Measurements from ENCODE around the gene SPCS1. TPM values are rescaled to one million over a fixed set of nuclear protein-coding genes. Genes with fewer than 3 reads are reported as not detected.
A peak's percentile ranks its signal among the peaks of the same experiment; 100 is the strongest.
"Not testable (repeated sequence)": the region's sequence is repeated elsewhere in the genome, so short reads cannot be mapped to it uniquely, and the experiment has no call there.

SPCS1 gene
- total RNA-seq = 125 TPM

DNA sequence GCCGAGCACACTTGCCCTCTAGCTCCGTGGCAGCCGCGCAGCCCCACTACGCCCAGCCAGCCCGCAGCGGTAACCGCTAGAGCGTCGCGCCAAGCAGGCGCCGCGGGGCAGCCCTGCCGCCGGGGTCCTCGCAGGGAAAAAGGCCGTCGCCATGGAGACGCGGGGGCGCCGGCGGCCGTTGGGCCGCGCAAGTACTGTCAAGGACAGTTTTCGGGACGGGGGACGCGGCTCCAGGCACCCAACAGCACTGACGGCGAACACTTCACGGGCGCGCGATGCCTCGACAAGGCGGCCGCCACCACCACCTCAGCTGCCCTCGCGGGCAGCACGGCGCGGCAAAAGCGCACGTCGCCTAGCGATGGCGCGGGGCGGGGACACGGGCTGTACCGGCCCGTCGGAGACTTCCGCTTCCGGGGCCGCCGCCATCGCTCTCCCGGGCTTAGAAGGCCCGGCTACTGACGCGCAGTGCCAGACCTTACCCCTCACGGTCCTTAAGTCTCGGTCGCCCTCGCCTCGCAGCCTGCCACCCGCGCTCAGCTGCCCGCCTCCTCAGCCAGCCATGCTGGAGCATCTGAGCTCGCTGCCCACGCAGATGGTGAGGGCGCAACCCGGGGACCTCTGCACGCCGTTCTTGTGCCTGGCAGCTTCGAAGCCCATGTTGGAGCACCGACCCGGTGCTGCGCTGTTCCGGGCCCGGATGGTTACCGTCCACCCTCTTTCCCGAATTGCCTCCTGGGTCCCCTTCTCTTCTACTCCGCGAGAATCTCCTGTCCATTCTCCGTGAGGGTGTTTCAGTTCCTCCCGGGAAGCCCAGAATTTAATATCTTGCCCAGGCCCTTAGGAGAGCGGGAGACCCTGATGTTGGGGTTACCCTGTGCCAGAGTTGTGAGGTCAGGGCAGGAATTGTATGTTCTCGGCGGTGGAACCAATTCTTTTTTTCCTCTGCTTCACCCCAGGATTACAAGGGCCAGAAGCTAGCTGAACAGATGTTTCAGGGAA is at the start of gene SPCS1, which contains the start of gene GLT8D1:
Gene SPCS1 (plus strand): TSS at position 419 of the 999 bp plus-strand sequence. CDS start 141 bp downstream, at position 560.
Gene GLT8D1 (minus strand): TSS at position 104 of the 999 bp plus-strand sequence. CDS start 5,331 bp downstream, outside the sequence.
- peak; percentile 78 for DNase-seq (ENCODE audit: low spot score)

GRCh38 chr3:52660046-52660445 is 45.9 kb upstream of the SPCS1 start:
- no peak for DNase-seq (ENCODE audit: low spot score)

DNA sequence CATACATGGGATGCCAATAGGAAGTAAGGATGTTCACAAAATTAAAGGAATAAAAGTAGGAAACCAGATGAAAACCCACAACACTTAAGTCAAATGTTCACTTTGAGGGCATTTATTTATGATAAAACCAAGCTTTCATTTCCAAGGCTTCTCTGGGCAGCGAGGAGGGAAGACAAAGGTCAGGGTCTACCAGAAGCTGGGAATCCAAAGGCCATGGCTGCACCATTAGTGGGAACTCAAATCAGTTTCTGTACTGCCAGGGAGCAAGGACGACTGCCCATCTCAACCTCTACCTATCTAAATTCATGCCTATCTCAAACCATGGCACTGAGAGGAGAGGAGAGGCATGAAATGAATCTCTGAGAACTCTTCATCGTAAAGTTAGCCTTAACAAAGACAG is 42.8 kb upstream of the SPCS1 start:
- no peak for DNase-seq (ENCODE audit: low spot score)

- DNase-seq (ENCODE audit: low spot score) = no peak
These were observed 35.0 kb upstream of the SPCS1 start for GRCh38 chr3:52670621-52671521.

DNA sequence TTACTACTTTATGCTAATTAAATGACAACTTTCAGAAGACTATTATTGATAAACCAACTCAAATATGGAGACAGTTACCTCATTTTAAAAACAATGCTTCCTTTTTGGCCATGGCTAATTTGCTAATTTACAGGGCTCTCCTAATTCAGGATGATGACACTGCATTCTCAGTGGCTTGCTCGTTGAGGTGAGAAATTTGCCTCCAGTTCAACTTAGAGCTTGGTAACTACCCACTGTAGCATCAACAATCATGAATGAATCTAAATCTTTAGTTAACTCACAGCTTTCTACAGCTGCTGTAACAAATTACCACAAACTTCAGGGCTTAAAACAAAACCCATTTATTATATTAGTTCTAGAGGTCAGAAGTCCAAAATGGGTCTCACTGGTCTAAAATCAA is 34.2 kb upstream of the SPCS1 start:
- no peak for DNase-seq (ENCODE audit: low spot score)

- not testable (repeated sequence) for DNase-seq (ENCODE audit: low spot score)
These were observed 29.7 kb upstream of the SPCS1 start for GRCh38 chr3:52676201-52676600.

GRCh38 chr3:52678265-52679198 is 27.4 kb upstream of the SPCS1 start:
- no peak for DNase-seq (ENCODE audit: low spot score)

DNA sequence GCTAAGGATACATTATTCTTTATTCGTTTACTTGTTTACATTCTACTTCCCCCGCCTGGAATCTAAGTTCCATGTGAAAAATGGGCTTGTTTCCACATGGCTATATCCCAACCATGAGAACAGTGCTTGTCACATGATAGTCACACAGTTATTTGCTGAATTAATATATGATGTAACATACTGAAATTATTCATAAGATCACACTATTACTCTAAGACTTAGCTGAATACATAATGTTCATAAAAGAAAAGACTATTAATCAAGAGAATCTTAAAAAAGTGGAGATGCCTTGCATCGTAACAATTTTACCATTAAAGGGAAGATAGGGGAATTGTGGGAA is 26.7 kb upstream of the SPCS1 start:
- DNase-seq (ENCODE audit: low spot score) = no peak

GRCh38 chr3:52679811-52680210 is 26.1 kb upstream of the SPCS1 start:
- DNase-seq (ENCODE audit: low spot score) = no peak

DNA sequence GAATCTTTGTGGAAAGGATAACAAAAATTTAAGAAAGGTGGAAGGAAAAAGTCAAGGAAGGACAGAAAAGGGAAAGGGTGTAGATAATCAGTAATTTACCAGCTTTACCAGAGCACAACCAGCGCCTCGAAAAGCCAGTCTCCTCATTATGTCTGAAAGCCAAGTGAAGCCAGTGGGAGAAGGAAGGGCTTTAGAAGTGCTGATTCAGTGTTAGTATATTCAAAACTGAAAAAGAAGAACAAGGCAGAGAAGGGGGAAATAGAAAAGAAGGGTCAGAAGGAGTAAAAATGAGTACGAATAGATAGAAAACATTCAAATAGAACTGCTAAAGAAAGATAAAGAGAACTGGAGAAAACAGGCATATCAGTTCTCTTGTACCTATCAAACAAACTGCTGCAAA is 24.3 kb upstream of the SPCS1 start:
- DNase-seq (ENCODE audit: low spot score) = no peak

GRCh38 chr3:52682016-52682415 is 23.9 kb upstream of the SPCS1 start:
- no peak for DNase-seq (ENCODE audit: low spot score)

DNA sequence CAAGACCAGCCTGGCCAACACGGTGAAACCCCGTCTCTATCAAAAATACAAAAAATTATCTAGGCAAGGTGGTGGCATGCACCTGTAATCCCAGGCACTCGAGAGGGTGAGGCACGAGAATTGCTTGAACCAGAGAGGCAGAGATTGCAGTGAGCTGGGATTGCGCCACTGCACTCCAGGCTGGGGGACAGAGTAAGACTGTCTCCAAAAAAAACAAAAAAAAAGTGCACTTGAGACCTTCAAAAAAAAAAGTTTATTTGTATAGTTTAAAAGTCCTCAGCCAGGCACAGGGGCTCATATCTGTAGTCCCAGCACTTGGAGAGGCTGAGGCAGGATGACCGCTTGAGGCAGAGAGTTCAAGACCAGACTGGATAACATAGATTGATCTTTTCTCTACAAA is 22.3 kb upstream of the SPCS1 start:
- no peak for DNase-seq (ENCODE audit: low spot score)

DNA sequence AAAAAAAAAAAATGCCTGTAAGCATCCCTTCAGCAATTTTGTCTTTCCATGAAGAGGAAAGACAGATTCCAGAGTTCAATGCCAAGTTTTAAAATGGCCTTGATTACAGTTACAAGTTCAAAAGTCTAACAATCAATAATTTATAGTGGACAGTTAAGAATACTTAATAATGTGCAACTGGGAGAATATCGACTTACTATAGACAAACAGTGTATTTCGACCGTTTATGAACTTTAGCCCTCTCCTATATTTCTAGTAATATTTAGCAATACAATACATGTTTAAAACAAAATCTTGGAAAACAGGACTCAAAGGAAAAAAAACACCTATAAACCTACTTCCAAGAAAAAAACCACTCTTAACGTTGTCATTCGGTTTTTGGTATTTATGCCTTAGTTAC is 21.7 kb upstream of the SPCS1 start:
- DNase-seq (ENCODE audit: low spot score) = no peak

- peak; percentile 78 for DNase-seq (ENCODE audit: low spot score)
These were observed 20.6 kb upstream of the SPCS1 start for GRCh38 chr3:52685285-52685708.

GRCh38 chr3:52685709-52686691 is 19.9 kb upstream of the SPCS1 start, which contains the start of the genes GNL3 and PBRM1:
Gene GNL3, plus strand, starts transcription at chr3:52686032. Its CDS starts 61 bp downstream, at chr3:52686093.
Gene PBRM1, minus strand, starts transcription at chr3:52685913.
- DNase-seq (ENCODE audit: low spot score) = peak; percentile 94

DNA sequence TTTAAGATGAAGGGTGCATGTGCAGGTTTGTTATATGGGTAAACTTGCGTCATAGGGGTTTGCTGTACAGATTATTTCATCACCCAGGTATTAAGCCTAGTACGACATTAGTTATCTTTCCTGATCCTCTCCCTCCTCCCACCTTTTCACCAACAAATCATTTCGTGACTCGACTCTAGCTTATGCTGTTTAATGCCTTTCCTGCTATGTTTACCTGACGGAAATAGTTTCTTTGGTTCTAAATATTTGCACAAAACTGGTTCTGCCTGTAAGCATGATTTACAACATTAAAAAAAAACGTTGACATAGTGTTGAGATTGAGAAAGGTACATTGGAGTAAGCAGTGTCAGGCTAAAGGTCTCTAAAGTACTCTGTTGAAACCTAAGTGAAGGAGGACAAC is 17.6 kb upstream of the SPCS1 start:
- DNase-seq (ENCODE audit: low spot score) = no peak

GRCh38 chr3:52689151-52689550 is 16.8 kb upstream of the SPCS1 start:
- no peak for DNase-seq (ENCODE audit: low spot score)

- DNase-seq (ENCODE audit: low spot score) = no peak
These were observed 15.3 kb upstream of the SPCS1 start for GRCh38 chr3:52690560-52690959.

DNA sequence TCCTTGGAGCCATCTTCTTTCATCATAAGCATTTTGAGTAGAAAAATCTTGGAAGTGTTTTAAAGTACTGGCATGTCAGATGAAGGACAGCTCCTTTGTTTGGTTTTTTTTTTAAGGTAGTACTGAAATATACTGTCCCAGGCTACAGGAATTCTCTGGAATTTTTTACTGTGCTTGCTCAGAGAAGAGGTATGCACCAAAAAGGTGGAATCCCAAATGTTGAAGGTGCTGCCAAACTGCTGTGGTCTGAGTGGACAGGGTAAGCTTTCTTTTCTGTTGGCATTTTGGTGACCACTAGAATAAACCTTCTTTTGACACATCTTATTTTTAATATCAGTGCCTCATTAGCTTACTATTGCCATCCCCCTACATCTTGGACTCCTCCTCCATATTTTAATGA is 12.8 kb upstream of the SPCS1 start:
- DNase-seq (ENCODE audit: low spot score) = no peak

All from ureter (tissue), 1 donor.